NCI-H748 (cell line): ENCODE measurements around the gene RBM17.
"Not testable (repeated sequence)": the region's sequence is repeated elsewhere in the genome, so short reads cannot be mapped to it uniquely, and the experiment has no call there.

Source experiments
- DNase-seq: peaks from one replicate; lab custom pipeline; 2025; ENCODE audit not compliant: unreplicated experiment; lab: John Stamatoyannopoulos, UW

RBM17 gene

GRCh38 chr10:6134099-6134823, 45.4 kb downstream of the RBM17 start:
- DNase-seq, result no peak

- DNase-seq, result no peak
Measured at GRCh38 chr10:6135039-6135438, 46.2 kb downstream of the RBM17 start.

GRCh38 chr10:6135589-6136168, 46.8 kb downstream of the RBM17 start:
- no peak for DNase-seq

GRCh38 chr10:6136215-6137201, 47.7 kb downstream of the RBM17 start:
- no peak for DNase-seq

- no peak for DNase-seq
Measured at GRCh38 chr10:6138456-6138855, 49.6 kb downstream of the RBM17 start.

GRCh38 chr10:6139470-6139869, 50.6 kb downstream of the RBM17 start:
- no peak for DNase-seq

GRCh38 chr10:6140141-6140841, 51.5 kb downstream of the RBM17 start:
- DNase-seq, result no peak

- DNase-seq, result no peak
Measured at GRCh38 chr10:6140965-6141295, 52.1 kb downstream of the RBM17 start.

GRCh38 chr10:6141296-6142151, 52.7 kb downstream of the RBM17 start:
- DNase-seq, result no peak

GRCh38 chr10:6142186-6142585, 53.4 kb downstream of the RBM17 start:
- not testable (repeated sequence) for DNase-seq

GRCh38 chr10:6142644-6143043, 53.8 kb downstream of the RBM17 start:
- no peak for DNase-seq

GRCh38 chr10:6143181-6143580, 54.3 kb downstream of the RBM17 start:
- DNase-seq, result no peak

GRCh38 chr10:6144406-6145165, 55.8 kb downstream of the RBM17 start:
- peak; percentile 71 for DNase-seq

- DNase-seq, result peak; percentile 48
Measured at GRCh38 chr10:6145166-6145987, 56.5 kb downstream of the RBM17 start.

- no peak for DNase-seq
Measured at GRCh38 chr10:6146013-6146785, 57.4 kb downstream of the RBM17 start.

GRCh38 chr10:6146921-6147320, 58.1 kb downstream of the RBM17 start:
- DNase-seq, result no peak

GRCh38 chr10:6148251-6148701, 59.4 kb downstream of the RBM17 start:
- DNase-seq, result no peak

GRCh38 chr10:6148908-6149307, 60.1 kb downstream of the RBM17 start:
- no peak for DNase-seq
